ENCODE results near the gene RGS16.

The RGS16 gene

GRCh38 chr1:182570611-182570970, 33.6 kb downstream of the RGS16 start:
- no peak for DNase-seq

DNA sequence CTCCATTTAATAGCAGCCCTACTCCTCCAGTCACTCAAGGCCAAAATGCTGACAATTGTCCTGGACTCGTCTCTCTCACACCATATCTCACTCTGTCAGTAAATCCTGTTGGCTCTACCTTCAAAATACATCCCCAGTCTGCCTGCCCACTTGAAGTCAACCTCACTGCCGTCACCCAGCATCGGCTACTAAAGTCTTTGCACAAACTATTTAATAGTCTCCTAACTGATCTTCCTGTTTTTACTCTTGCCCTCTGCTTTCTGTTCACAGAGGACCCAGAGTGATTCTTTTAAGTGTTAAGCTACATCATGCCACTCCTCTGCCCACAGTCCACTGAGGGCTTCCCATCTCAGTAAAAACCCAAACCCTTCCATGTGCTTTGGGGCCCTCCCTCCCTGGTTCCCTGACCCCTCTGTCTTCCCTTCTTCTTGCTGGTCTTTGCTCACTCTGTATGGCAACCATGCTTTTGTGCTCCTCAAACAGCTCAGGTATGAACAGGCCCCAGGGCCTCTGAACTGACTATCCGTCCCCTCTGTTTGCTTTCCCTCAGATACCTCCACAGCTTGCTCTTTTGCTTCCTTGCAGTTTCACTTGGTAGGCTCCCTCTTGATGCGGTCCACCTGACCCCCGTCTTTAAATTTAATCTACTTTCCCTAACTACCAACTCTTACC, 34.1 kb downstream of the RGS16 start:
- no peak for DNase-seq

DNA sequence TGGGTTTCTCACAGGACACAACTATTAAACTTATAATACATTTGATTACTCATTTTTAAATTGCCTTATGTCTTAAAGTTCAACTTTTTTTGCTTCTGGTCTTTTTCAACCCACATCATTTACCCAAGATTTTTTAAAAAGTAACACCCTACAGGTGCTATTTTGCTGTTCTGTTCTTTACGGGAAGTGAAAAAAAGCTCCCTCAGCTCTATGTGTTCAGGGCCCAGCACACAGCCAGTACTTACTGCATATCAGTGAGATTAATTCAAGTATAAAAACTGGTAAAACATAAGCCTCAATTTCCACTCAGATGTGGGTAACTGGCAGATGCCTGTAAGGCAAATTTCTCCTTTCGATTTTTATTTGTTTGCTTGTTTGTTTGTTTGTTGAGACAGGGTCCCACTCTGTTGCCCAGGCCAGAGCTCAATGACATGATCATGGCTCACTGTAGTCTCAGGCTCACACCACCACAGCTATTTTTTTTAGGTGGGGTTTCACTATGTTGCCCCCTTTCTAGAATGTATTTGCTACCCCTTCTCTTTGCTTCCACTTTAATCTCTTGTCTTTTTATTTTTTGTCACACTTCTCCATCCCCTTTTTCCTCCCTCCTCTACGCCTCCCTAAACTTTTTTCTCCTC, 35.4 kb downstream of the RGS16 start:
- no peak for DNase-seq

DNA sequence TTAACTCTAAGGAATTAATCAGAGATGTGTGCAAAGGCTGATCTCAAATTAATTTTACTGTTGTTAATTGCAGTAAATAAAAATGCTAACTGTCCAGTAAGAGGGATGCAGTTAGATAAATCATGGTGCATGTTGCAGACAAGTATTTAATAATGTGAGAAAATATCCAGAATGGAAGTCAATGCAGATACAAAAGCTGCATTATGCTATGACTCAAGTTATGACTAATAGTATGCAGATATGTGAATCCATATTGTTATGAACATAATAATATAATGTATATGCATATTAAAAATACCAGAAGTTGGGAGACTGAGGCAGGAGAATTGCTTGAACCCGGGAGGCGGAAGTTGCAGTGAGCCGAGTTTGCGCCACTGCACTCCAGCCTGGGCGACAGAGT, 36.6 kb downstream of the RGS16 start:
- no peak for DNase-seq

- DNase-seq = no peak
Observed at GRCh38 chr1:182565537-182565936, 38.7 kb downstream of the RGS16 start.

DNA sequence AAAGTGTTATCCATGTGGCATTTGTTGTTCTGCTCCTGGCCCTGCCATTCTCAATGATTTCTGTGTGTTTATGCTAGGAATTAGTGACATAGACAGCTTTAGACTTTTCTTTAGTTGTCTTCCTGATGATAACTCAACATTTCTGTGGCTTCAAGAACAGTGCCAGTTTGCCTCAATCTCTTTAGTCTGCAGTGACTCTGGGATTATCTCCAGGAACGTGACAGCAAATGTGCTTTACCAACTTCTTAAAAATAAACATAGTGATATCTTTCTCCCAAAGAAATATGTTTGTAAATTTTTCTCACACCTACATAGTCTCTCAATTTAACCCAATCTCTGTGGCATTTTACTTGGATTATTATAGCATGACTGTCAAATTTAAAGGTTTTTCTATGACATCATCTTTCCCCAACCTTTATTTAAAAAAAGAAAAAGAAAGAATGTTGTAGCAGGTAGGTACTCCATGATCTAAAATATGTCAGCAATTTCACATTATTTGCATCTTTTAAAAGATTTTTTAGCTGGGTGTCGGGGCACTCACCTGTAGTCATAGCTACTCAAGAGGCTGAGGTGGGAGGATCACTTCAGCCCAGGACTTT, 39.7 kb downstream of the RGS16 start:
- DNase-seq = no peak

- no peak for DNase-seq
Observed at GRCh38 chr1:182563095-182563494, 41.1 kb downstream of the RGS16 start.

- DNase-seq = no peak
Observed at GRCh38 chr1:182561456-182561855, 42.7 kb downstream of the RGS16 start.

DNA sequence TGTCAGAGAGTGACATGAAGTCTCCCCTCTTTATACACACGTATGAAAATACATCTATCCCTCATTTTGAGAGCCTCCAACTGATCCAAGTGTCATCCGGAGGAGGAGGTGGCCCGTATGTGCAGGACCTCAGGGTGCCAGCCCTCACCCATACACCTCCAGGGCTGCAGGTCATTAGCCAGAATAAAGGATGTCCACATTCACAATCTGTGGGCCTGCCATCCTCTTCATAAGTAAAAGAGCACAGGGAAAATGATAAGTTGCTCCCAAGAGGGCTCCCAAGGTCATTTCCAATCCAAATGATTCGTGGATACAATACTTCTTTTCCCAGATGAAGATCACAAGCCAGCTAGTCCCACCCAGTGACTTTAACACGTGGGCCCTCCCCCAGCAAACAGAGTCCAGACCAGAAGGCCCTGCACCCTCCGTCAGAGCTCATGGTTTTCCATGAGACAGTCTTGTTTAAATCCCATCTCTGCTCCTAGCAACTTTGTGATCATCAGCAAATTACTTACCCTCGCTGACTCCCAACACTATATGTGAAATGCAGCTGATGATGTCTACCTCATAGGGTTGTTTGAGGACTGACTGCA, 43.7 kb downstream of the RGS16 start:
- DNase-seq = no peak

GRCh38 chr1:182556279-182556678, 47.9 kb downstream of the RGS16 start:
- no peak for DNase-seq

DNA sequence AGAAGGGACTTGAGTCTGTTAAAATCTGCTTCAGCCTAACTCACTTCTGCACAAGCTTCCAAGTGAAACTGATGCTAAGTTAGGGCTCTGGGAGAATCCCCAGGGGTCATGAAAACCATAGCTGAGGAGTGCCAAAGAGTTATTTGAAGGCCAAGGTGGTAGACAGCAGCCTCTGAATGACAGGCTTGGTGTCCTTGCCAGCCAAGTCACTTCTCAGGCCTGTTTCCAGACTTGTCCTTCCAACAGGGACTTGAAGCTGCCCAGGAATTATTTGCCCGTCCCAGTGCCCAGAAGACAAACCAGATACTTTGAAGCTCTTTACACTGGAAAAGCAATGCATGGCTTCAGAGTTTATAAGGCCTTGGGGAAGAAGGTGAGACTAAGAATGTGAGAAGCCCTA, 48.7 kb downstream of the RGS16 start:
- no peak for DNase-seq

- no peak for DNase-seq
Observed at GRCh38 chr1:182552527-182552926, 51.7 kb downstream of the RGS16 start.

DNA sequence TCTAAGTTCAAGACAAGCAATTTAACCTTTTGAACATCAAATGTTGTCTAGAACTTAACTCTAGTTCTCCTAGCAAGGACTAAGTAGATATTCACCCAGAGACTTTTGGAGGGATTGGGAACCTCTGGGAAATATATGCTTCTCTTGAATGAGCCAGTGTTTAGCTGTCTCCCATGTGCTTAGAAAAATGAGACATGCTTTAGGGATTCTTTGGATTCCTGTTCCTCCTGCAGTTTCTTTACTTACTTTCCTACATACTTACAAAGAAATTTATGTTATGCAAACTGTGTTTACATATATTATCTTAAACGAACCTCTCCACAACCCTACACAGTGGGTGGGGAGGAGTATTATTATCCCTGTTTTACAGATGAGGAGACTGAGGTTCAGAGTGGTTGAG, 54.4 kb downstream of the RGS16 start:
- no peak for DNase-seq

DNA sequence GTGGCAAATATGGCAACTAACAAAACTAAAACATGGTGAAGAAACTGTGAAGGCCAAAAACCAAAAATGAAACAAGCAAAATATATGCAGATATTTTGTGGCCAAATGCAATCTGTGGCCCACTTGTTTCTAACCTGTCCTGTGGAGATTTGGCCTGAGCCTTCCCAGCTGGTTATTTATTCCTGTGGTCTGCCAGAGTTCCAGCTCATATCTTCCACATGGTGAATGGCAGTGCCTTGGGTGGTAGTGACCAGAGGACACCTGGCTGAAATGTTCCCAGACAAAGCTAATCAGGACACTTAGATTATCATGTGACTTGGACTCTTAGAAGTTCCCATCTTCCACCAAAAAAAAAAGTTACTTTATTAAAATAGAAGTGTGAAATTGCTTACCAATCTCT, 54.8 kb downstream of the RGS16 start:
- no peak for DNase-seq
